GM23338 (cell line): Measurements from ENCODE around the gene PRKAR1B. TPM values are rescaled to one million over a fixed set of nuclear protein-coding genes. Genes with fewer than 3 reads are reported as not detected.

Source experiments
- ATAC-seq: fragments of 200-7000 bp; cut with Tn5 transposase; 3 replicates; pipeline ENCODE4 v1.9.1; 2020
- DNase-seq: peaks from one replicate; pipeline ENCODE4 v3.0.0-alpha.2; 2015; ENCODE audit warnings: low spot score
- H2AFZ ChIP-seq: fragments of 200-600 bp; sonication (generic); 2 replicates; pipeline ENCODE4 v1.8.0; 2016; ENCODE audit warnings: antibody characterized with exemption, mild to moderate bottlenecking, moderate library complexity
- H3F3A ChIP-seq: fragments of 200-600 bp; sonication (generic); replicated peaks from 2 replicates; pipeline ENCODE4 v1.8.0; 2017; ENCODE audit warnings: antibody characterized with exemption, mixed run types, low read depth
- H3K27ac ChIP-seq: fragments of 200-600 bp; sonication (generic); 2 replicates; pipeline ENCODE4 v1.6.1; 2016; ENCODE audit warnings: low read depth
- H3K27me3 ChIP-seq: fragments of 200-600 bp; sonication (generic); 2 replicates; pipeline ENCODE4 v1.8.0; 2016; ENCODE audit warnings: mild to moderate bottlenecking, mixed run types, moderate library complexity; ENCODE audit not compliant: insufficient read depth
- H3K36me3 ChIP-seq: fragments of 200-600 bp; sonication (generic); 2 replicates; pipeline ENCODE4 v1.8.0; 2016; ENCODE audit warnings: mild to moderate bottlenecking; ENCODE audit not compliant: insufficient read depth
- H3K4me1 ChIP-seq: fragments of 200-600 bp; sonication (generic); 2 replicates; pipeline ENCODE4 v1.8.0; 2016; ENCODE audit warnings: mild to moderate bottlenecking, moderate library complexity; ENCODE audit not compliant: insufficient read depth
- H3K4me2 ChIP-seq: fragments of 200-600 bp; sonication (generic); 2 replicates; pipeline ENCODE4 v1.7.1; 2017; ENCODE audit warnings: mixed run types
- H3K4me3 ChIP-seq: fragments of 200-600 bp; sonication (generic); 2 replicates; pipeline ENCODE4 v1.6.1; 2016; ENCODE audit warnings: mixed run types
- H3K79me2 ChIP-seq: fragments of 200-600 bp; sonication (generic); replicated peaks from 2 replicates; pipeline ENCODE4 v1.8.0; 2017; ENCODE audit warnings: mild to moderate bottlenecking; ENCODE audit not compliant: insufficient read depth
- H3K9me2 ChIP-seq: fragments of 200-600 bp; sonication (generic); 2 replicates; pipeline ENCODE4 v1.8.0; 2017; ENCODE audit not compliant: insufficient read depth
- H4K20me1 ChIP-seq: fragments of 200-600 bp; sonication (generic); replicated peaks from 2 replicates; pipeline ENCODE4 v1.8.0; 2017; ENCODE audit warnings: mild to moderate bottlenecking; ENCODE audit not compliant: insufficient read depth
- H3K27ac Mint-ChIP-seq: 2 replicates; pipeline ENCODE4 v1.8.0; 2020; ENCODE audit warnings: inconsistent platforms, mild to moderate bottlenecking, moderate library complexity, mixed read lengths
- H3K27me3 Mint-ChIP-seq: 3 replicates; pipeline ENCODE4 v1.8.0; 2022; ENCODE audit warnings: low read depth, mild to moderate bottlenecking, moderate library complexity, mixed read lengths, inconsistent platforms; ENCODE audit not compliant: insufficient read depth, poor library complexity
- H3K36me3 Mint-ChIP-seq: 3 replicates; pipeline ENCODE4 v1.8.0; 2021; ENCODE audit warnings: low read depth, mild to moderate bottlenecking, inconsistent platforms, moderate library complexity, mixed read lengths
- H3K4me1 Mint-ChIP-seq: 3 replicates; pipeline ENCODE4 v1.8.0; 2020; ENCODE audit warnings: mild to moderate bottlenecking, inconsistent platforms, mixed read lengths
- H3K4me3 Mint-ChIP-seq: 3 replicates; pipeline ENCODE4 v1.8.0; 2021; ENCODE audit warnings: moderate library complexity, mild to moderate bottlenecking, inconsistent platforms, mixed read lengths
- H3K9me3 Mint-ChIP-seq: 3 replicates; pipeline ENCODE4 v1.8.0; 2020; ENCODE audit warnings: moderate library complexity, mild to moderate bottlenecking, inconsistent platforms, mixed read lengths
- CREB1 ChIP-seq: fragments of 250-450 bp; sonication (Bioruptor Pico); IDR thresholded peaks from 2 replicates; pipeline ENCODE4 v1.5.0; 2020; ENCODE audit warnings: low read depth, mild to moderate bottlenecking, moderate library complexity
- ETS1 ChIP-seq: IDR thresholded peaks from 2 replicates; pipeline ENCODE4 v1.6.1; 2016; ENCODE audit warnings: antibody characterized with exemption
- EZH2 ChIP-seq: fragments of 200-600 bp; sonication (generic); IDR thresholded peaks from one replicate; pipeline ENCODE4 v1.8.0; 2017; ENCODE audit warnings: antibody characterized with exemption, mild to moderate bottlenecking, low read depth; ENCODE audit not compliant: unreplicated experiment
- EZH2phosphoT487 ChIP-seq: fragments of 200-600 bp; sonication (generic); IDR thresholded peaks from one replicate; pipeline ENCODE4 v1.8.1; 2018; ENCODE audit warnings: antibody characterized with exemption; ENCODE audit not compliant: unreplicated experiment
- JUNB ChIP-seq: IDR thresholded peaks from one replicate; pipeline ENCODE4 v1.6.1; 2016; ENCODE audit warnings: antibody characterized with exemption; ENCODE audit not compliant: unreplicated experiment
- NANOG ChIP-seq: IDR thresholded peaks from 2 replicates; pipeline ENCODE4 v1.6.1; 2016; ENCODE audit warnings: antibody characterized with exemption, borderline replicate concordance
- POLR2AphosphoS5 ChIP-seq: IDR thresholded peaks from 2 replicates; pipeline ENCODE4 v1.6.1; 2016; ENCODE audit warnings: antibody characterized with exemption, low read depth
- REST ChIP-seq: IDR thresholded peaks from one replicate; pipeline ENCODE4 v1.6.1; 2018; ENCODE audit warnings: antibody characterized with exemption; ENCODE audit not compliant: unreplicated experiment
- STAT1 ChIP-seq: IDR thresholded peaks from one replicate; pipeline ENCODE4 v1.6.1; 2016; ENCODE audit warnings: antibody characterized with exemption; ENCODE audit not compliant: unreplicated experiment
- ZNF114 ChIP-seq: fragments of 250-450 bp; sonication (Bioruptor Pico); IDR thresholded peaks from 2 replicates; pipeline ENCODE4 v1.5.0; 2020; ENCODE audit warnings: mild to moderate bottlenecking, moderate library complexity
- ZNF331 ChIP-seq: fragments of 250-450 bp; sonication (Bioruptor Pico); IDR thresholded peaks from 2 replicates; pipeline ENCODE4 v1.5.0; 2020; ENCODE audit warnings: low read depth, mild to moderate bottlenecking, moderate library complexity
- polyA plus RNA-seq: library from polyadenylated mRNA; unstranded; fragments of >200 nt; fragmentation: Nextera tagmentation; extraction: Ambion mirVana; gene quantifications from 2 replicates; pipeline ENCODE4 v1.2.1, GENCODE V29; 2016
- total RNA-seq: library from RNA; depleted of rRNA; stranded (reverse); fragments of >200 nt; shearing (Covaris generic); gene quantifications from 2 replicates; pipeline ENCODE4 v1.2.3, GENCODE V29; 2014
- TF ChIP-seq, protein P1 (sequence below): fragments of 250-450 bp; sonication (Bioruptor Pico); IDR thresholded peaks from 2 replicates; pipeline ENCODE4 v1.5.0; 2020; ENCODE audit warnings: mild to moderate bottlenecking, moderate library complexity

Gene PRKAR1B
- total and polyA plus RNA-seq, 2 experiments from 2014 or later: 35.7 to 36.7 TPM

DNA sequence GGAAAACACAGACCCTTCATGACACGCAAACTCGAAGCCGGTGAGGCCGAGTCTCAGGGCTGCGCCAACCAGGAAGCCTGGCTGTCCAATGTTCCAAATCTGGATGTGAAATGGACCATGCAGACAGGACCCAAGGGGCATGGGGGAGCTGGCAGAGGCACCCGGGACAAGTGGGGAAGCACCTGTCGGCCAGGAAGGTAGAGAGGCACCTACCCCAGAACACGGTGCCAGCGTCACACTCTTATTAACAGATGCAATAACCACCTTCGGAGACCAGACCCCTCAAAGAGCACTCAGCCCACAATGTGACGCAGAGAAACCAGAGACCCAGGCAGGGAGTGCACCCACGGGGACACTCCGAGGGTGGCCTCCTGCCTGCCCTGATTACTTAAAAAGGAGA lies 119.1 kb downstream of the PRKAR1B start:
- peaks cover 7% of the 10 kb centered on the region for H3K27me3 Mint-ChIP-seq
- peaks cover 4% of the 10 kb centered on the region; the same call in 1 of the 2 replicates for H3K79me2 ChIP-seq

More for the DNA sequence above, 119.1 kb downstream of the PRKAR1B start:
- ATAC-seq: no peak
- Histone ChIP-seq H3K4me3 (no peak overlapping the region), H4K20me1 (peaks cover 9% of the 10 kb centered on the region), H3K9me2 (peaks cover 6% of the 10 kb centered on the region; the same call in 1 of the 2 replicates), H3F3A (no peaks in the 10 kb centered on the region), H2AFZ (no peak overlapping the region), H3K27me3 (no peaks in the 10 kb centered on the region), H3K36me3 (no peaks in the 10 kb centered on the region; the same call in 1 of the 2 replicates), H3K27ac (no peak overlapping the region), H3K4me1 (no peaks in the 10 kb centered on the region), H3K4me2 (no peak overlapping the region)
- Mint-ChIP-seq H3K4me3 (no peak overlapping the region), H3K9me3 (no peaks in the 10 kb centered on the region), H3K27ac (0 out of 2 replicates have a peak overlapping the region, but pooled peaks have one; percentile 48), H3K4me1 (peaks cover 14% of the 10 kb centered on the region), H3K36me3 (peaks cover 5% of the 10 kb centered on the region; the same call in 2 of the 3 replicates)
- TF ChIP-seq STAT1 (no peak), ETS1 (no peak), CREB1 (CRISPR knock-in tag) (no peak), EZH2phosphoT487 (no peak), ZNF331 (CRISPR knock-in tag) (no peak), NANOG (no peak), ZNF114 (CRISPR knock-in tag) (no peak), REST (no peak), POLR2AphosphoS5 (no peak), EZH2 (no peak), JUNB (no peak)
- TF ChIP-seq, protein P1, sequence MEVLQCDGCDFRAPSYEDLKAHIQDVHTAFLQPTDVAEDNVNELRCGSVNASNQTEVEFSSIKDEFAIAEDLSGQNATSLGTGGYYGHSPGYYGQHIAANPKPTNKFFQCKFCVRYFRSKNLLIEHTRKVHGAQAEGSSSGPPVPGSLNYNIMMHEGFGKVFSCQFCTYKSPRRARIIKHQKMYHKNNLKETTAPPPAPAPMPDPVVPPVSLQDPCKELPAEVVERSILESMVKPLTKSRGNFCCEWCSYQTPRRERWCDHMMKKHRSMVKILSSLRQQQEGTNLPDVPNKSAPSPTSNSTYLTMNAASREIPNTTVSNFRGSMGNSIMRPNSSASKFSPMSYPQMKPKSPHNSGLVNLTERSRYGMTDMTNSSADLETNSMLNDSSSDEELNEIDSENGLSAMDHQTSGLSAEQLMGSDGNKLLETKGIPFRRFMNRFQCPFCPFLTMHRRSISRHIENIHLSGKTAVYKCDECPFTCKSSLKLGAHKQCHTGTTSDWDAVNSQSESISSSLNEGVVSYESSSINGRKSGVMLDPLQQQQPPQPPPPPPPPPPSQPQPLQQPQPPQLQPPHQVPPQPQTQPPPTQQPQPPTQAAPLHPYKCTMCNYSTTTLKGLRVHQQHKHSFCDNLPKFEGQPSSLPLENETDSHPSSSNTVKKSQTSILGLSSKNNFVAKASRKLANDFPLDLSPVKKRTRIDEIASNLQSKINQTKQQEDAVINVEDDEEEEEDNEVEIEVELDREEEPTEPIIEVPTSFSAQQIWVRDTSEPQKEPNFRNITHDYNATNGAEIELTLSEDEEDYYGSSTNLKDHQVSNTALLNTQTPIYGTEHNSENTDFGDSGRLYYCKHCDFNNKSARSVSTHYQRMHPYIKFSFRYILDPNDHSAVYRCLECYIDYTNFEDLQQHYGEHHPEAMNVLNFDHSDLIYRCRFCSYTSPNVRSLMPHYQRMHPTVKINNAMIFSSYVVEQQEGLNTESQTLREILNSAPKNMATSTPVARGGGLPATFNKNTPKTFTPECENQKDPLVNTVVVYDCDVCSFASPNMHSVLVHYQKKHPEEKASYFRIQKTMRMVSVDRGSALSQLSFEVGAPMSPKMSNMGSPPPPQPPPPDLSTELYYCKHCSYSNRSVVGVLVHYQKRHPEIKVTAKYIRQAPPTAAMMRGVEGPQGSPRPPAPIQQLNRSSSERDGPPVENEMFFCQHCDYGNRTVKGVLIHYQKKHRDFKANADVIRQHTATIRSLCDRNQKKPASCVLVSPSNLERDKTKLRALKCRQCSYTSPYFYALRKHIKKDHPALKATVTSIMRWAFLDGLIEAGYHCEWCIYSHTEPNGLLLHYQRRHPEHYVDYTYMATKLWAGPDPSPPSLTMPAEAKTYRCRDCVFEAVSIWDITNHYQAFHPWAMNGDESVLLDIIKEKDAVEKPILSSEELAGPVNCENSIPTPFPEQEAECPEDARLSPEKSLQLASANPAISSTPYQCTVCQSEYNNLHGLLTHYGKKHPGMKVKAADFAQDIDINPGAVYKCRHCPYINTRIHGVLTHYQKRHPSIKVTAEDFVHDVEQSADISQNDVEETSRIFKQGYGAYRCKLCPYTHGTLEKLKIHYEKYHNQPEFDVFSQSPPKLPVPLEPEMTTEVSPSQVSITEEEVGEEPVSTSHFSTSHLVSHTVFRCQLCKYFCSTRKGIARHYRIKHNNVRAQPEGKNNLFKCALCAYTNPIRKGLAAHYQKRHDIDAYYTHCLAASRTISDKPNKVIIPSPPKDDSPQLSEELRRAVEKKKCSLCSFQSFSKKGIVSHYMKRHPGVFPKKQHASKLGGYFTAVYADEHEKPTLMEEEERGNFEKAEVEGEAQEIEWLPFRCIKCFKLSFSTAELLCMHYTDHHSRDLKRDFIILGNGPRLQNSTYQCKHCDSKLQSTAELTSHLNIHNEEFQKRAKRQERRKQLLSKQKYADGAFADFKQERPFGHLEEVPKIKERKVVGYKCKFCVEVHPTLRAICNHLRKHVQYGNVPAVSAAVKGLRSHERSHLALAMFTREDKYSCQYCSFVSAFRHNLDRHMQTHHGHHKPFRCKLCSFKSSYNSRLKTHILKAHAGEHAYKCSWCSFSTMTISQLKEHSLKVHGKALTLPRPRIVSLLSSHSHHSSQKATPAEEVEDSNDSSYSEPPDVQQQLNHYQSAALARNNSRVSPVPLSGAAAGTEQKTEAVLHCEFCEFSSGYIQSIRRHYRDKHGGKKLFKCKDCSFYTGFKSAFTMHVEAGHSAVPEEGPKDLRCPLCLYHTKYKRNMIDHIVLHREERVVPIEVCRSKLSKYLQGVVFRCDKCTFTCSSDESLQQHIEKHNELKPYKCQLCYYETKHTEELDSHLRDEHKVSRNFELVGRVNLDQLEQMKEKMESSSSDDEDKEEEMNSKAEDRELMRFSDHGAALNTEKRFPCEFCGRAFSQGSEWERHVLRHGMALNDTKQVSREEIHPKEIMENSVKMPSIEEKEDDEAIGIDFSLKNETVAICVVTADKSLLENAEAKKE: no peak
- no peak for DNase-seq
